ENCODE measurements around the gene ARHGAP5.

- no peak for TF ChIP-seq CTCF (IDR thresholded peaks at IDR 0.05)
- TF ChIP-seq POLR2A (IDR thresholded peaks at IDR 0.05) = no peak
Observed at GRCh38 chr14:32121536-32121935, 44.4 kb downstream of the ARHGAP5 start.
